Endothelial cell of umbilical vein (primary cell): ENCODE results near the gene PRUNE1. TPM values are rescaled to one million over a fixed set of nuclear protein-coding genes. Genes with fewer than 3 reads are reported as not detected.

Source experiments
- BruUV-seq: library from RNA; stranded (reverse); fragments of 400-500 nt; replicated peaks from 2 replicates; lab custom pipeline; 2021; lab: Mats Ljungman, UMichigan
- CTCF ChIA-PET: fragments of 300-600, 350-600 bp; sonication (Branson Sonifier 250); formaldehyde crosslinking; loops from one replicate; lab custom pipeline; 2021; ENCODE audit warnings: antibody characterized with exemption, inconsistent platforms; lab: Charles Lee
- POLR2A ChIA-PET: fragments of 300-600, 350-600 bp; sonication (Branson Sonifier 250); formaldehyde crosslinking; loops from one replicate; lab custom pipeline; 2021; ENCODE audit warnings: antibody characterized with exemption, inconsistent platforms; lab: Charles Lee
- DNase-seq: peaks from one replicate; pipeline ENCODE4 v3.0.0-alpha.2; 2011; ENCODE audit warnings: low read depth, low spot score
- FAIRE-seq: peaks from 2 replicates; lab custom pipeline; 2011; peaks lifted over from hg19 to GRCh38; lab: Jason Lieb, UNC
- H2AFZ ChIP-seq: 2 replicates; pipeline ENCODE4 v1.6.0; 2012; ENCODE audit warnings: low read depth, low read length, control low read depth, inconsistent platforms
- H3K27ac ChIP-seq: 2 replicates; pipeline ENCODE4 v1.5.1; 2011; ENCODE audit warnings: low read depth, mild to moderate bottlenecking, control low read depth, low read length, moderate library complexity; ENCODE audit not compliant: insufficient read depth
- H3K27me3 ChIP-seq, 2 experiments: 2 replicates each; pipeline versions ENCODE4 v1.6.0 to v1.6.1; 2011; ENCODE audit warnings: low read length in 2 of 2, mixed read lengths in 1 of 2; ENCODE audit not compliant: control insufficient read depth in 2 of 2, insufficient read depth in 2 of 2
- H3K36me3 ChIP-seq, 2 experiments: 2 replicates in 1 of 2; 3 replicates in 1 of 2; pipeline ENCODE4 v1.5.1; 2011; ENCODE audit warnings: low read length in 2 of 2, mild to moderate bottlenecking in 1 of 2, moderate library complexity in 1 of 2; ENCODE audit not compliant: control insufficient read depth in 2 of 2, insufficient read depth in 2 of 2; ENCODE audit errors: extremely low read depth in 1 of 2
- H3K4me1 ChIP-seq: 3 replicates; pipeline ENCODE4 v1.5.1; 2011; ENCODE audit warnings: mild to moderate bottlenecking, low read length; ENCODE audit not compliant: control insufficient read depth, insufficient read depth; ENCODE audit errors: extremely low read depth
- H3K4me2 ChIP-seq: 2 replicates; pipeline ENCODE4 v1.6.1; 2011; ENCODE audit warnings: low read length, control low read depth, mixed read lengths; ENCODE audit not compliant: insufficient read depth
- H3K4me3 ChIP-seq, 3 experiments: fragments of 200-600 bp in 1 of 3; sonication (generic), shearing (Covaris generic) in 1 of 3; replicated peaks in 1 of 3; 2 replicates each; pipeline ENCODE4 v1.5.1; 2011 to 2016; ENCODE audit warnings: control low read depth in 3 of 3, low read length in 3 of 3, mild to moderate bottlenecking in 2 of 3, inconsistent platforms in 1 of 3, low read depth in 1 of 3, moderate library complexity in 1 of 3; ENCODE audit not compliant: insufficient read depth in 1 of 3
- H3K79me2 ChIP-seq: 2 replicates; pipeline ENCODE4 v1.6.0; 2012; ENCODE audit warnings: low read length, inconsistent platforms; ENCODE audit not compliant: control insufficient read depth, insufficient read depth
- H3K9ac ChIP-seq: replicated peaks from 2 replicates; pipeline ENCODE3; 2011; ENCODE audit warnings: low read length, control low read depth; ENCODE audit not compliant: insufficient read depth; ENCODE audit errors: extremely low read depth
- H3K9me1 ChIP-seq: replicated peaks from 3 replicates; pipeline ENCODE4 v1.6.0; 2011; ENCODE audit warnings: mild to moderate bottlenecking, low read length; ENCODE audit not compliant: control insufficient read depth, insufficient read depth; ENCODE audit errors: extremely low read depth
- H3K9me3 ChIP-seq: replicated peaks from 2 replicates; pipeline ENCODE4 v1.5.1; 2012; ENCODE audit warnings: low read length, inconsistent platforms; ENCODE audit not compliant: control insufficient read depth, insufficient read depth
- H4K20me1 ChIP-seq: replicated peaks from 2 replicates; pipeline ENCODE3; 2011; ENCODE audit warnings: mild to moderate bottlenecking, low read length; ENCODE audit not compliant: control insufficient read depth, insufficient read depth; ENCODE audit errors: extremely low read depth
- EZH2 ChIP-seq: IDR thresholded peaks from 2 replicates; pipeline ENCODE4 v1.6.1; 2012; ENCODE audit warnings: borderline replicate concordance, low read depth, mild to moderate bottlenecking, moderate library complexity, low read length, inconsistent platforms; ENCODE audit not compliant: severe bottlenecking
- FOS ChIP-seq: IDR thresholded peaks from 2 replicates; pipeline ENCODE4 v1.6.1; 2011; ENCODE audit warnings: mild to moderate bottlenecking, low read length, moderate library complexity, borderline replicate concordance; ENCODE audit not compliant: insufficient read depth
- GATA2 ChIP-seq: IDR thresholded peaks from 2 replicates; pipeline ENCODE4 v1.7.0; 2011; ENCODE audit warnings: low read depth, mild to moderate bottlenecking, moderate library complexity, mixed read lengths, low read length; ENCODE audit not compliant: insufficient read length, insufficient read depth
- JUN ChIP-seq: IDR thresholded peaks from 2 replicates; pipeline ENCODE4 v1.6.1; 2011; ENCODE audit warnings: borderline replicate concordance, low read depth; ENCODE audit not compliant: insufficient read length, insufficient read depth
- MYC ChIP-seq: IDR thresholded peaks from one replicate; pipeline ENCODE4 v1.6.1; 2011; ENCODE audit warnings: mild to moderate bottlenecking, low read depth, low read length
- POLR2A ChIP-seq: IDR thresholded peaks from 2 replicates; pipeline ENCODE4 v1.6.1; 2012; ENCODE audit warnings: low read depth, mild to moderate bottlenecking, control low read depth, low read length
- POLR2AphosphoS5 ChIP-seq: IDR thresholded peaks from 2 replicates; pipeline ENCODE4 v1.6.1; 2012; ENCODE audit warnings: low read depth, mild to moderate bottlenecking, control low read depth, low read length, moderate library complexity; ENCODE audit not compliant: insufficient read depth
- dilution Hi-C: fragments of 300-500 bp; cut with MboI; formaldehyde crosslinking; loops from one replicate; pipeline ENCODE4 v1.15.0; 2019; ENCODE audit warnings: low sequenced_read_pairs; ENCODE audit not compliant: extremely low pct_ligation_motif_present
- intact Hi-C: fragments of 100-400 bp; cut with micrococcal nuclease; formaldehyde crosslinking; loops from one replicate; pipeline ENCODE4 v1.10.0; 2022
- polyA plus RNA-seq, 4 experiments: library from polyadenylated mRNA; depleted of rRNA in 3 of 4; stranded (reverse) in 3 of 4; unstranded in 1 of 4; fragments of >200 nt; gene quantifications; 2 replicates each; pipeline versions ENCODE4 v1.2.1 to v1.2.3, GENCODE V29; 2011 to 2012; ENCODE audit warnings: missing spikeins in 1 of 4
- total RNA-seq: library from RNA; stranded (reverse); gene quantifications from 2 replicates; pipeline ENCODE4 v1.2.3, GENCODE V29; 2021
- TF ChIP-seq, protein P1 (sequence below), 2 donors: IDR thresholded peaks; 1 replicate in 1 of 2; 2 replicates in 1 of 2; pipeline ENCODE4 v1.5.1; 2011; ENCODE audit warnings: low read length in 2 of 2, mild to moderate bottlenecking in 2 of 2, moderate library complexity in 2 of 2, control low read depth in 1 of 2, inconsistent platforms in 1 of 2, low read depth in 1 of 2; ENCODE audit not compliant: insufficient read depth in 1 of 2; ENCODE audit errors: extremely low read depth in 1 of 2
- TF ChIP-seq, protein P2 (sequence below): IDR thresholded peaks from 2 replicates; pipeline ENCODE4 v1.6.1; 2011; ENCODE audit not compliant: insufficient read depth, insufficient read length

The PRUNE1 gene
- total and polyA plus RNA-seq, 2 donors (not counting 3 experiments of a cell fraction or from before 2014, with no cell fraction given) = 8.6 to 17.5 TPM

DNA sequence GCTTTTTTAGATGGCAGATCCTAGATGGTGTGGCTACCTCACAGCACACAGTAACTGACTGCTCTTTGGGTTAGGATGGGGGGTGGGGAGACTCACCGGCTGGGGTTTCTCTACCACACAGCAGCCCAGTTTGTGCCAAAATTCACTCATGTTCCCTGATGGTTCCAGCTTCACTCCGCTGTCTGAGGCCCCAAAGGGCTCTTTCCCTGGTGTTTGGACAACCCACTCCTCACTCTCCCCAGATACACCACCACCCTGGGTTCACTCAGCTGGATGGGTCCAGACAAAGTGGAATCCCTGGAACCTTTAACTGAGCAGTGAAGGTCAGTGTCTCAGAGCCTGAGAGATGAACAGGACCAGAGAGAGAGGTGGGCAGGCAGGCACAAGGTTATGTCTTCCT, 47.3 kb downstream of the PRUNE1 start:
- Histone ChIP-seq H3K9me3 (no peaks in the 10 kb centered on the region), H3K4me1 (peaks cover 20% of the 10 kb centered on the region), H3K36me3 (peaks cover 31 to 37% of the 10 kb centered on the region in 2 experiments), H3K27ac (no peak overlapping the region), H3K79me2 (peaks cover 58% of the 10 kb centered on the region), H3K4me2 (no peak overlapping the region), H4K20me1 (peaks cover 9% of the 10 kb centered on the region), H3K27me3 (no peaks in the 10 kb centered on the region), H3K4me3 (no peak overlapping the region), H2AFZ (no peak overlapping the region), H3K9ac (no peak overlapping the region), H3K9me1 (no peaks in the 10 kb centered on the region)
- dilution Hi-C loops (no loop called here), intact Hi-C loops (no loop called here)
- CTCF ChIA-PET = interaction anchor here (1.2 kb wide), 1 partner anchor 15 kb away, joined by 3 read pairs; the partner anchor contains the start of gene GABPB2
- FAIRE-seq = no peak
- no peak for DNase-seq
- no TSS peak for BruUV-seq
- TF ChIP-seq, protein P1, sequence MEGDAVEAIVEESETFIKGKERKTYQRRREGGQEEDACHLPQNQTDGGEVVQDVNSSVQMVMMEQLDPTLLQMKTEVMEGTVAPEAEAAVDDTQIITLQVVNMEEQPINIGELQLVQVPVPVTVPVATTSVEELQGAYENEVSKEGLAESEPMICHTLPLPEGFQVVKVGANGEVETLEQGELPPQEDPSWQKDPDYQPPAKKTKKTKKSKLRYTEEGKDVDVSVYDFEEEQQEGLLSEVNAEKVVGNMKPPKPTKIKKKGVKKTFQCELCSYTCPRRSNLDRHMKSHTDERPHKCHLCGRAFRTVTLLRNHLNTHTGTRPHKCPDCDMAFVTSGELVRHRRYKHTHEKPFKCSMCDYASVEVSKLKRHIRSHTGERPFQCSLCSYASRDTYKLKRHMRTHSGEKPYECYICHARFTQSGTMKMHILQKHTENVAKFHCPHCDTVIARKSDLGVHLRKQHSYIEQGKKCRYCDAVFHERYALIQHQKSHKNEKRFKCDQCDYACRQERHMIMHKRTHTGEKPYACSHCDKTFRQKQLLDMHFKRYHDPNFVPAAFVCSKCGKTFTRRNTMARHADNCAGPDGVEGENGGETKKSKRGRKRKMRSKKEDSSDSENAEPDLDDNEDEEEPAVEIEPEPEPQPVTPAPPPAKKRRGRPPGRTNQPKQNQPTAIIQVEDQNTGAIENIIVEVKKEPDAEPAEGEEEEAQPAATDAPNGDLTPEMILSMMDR (IDR thresholded peaks at IDR 0.05; ENCODE audit: extremely low read depth in 1 of 2, insufficient read depth in 1 of 2, low read depth in 1 of 2, low read length in 2 of 2) = no peak
- no peak for TF ChIP-seq JUN
- TF ChIP-seq, protein P2, sequence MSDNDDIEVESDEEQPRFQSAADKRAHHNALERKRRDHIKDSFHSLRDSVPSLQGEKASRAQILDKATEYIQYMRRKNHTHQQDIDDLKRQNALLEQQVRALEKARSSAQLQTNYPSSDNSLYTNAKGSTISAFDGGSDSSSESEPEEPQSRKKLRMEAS = no peak
- no peak for TF ChIP-seq FOS
- TF ChIP-seq EZH2 = no peak
- TF ChIP-seq GATA2 = no peak
- TF ChIP-seq POLR2AphosphoS5 = no peak
- no peak for TF ChIP-seq POLR2A
- no peak for TF ChIP-seq MYC
- POLR2A ChIA-PET = no interaction called here
